ENCODE measurements around the gene TMEM178B. TPM values are rescaled to one million over a fixed set of nuclear protein-coding genes. Genes with fewer than 3 reads are reported as not detected.

The TMEM178B gene
- total RNA-seq, 2 experiments from 2014 or later: 0.05 to 0.10 TPM

DNA sequence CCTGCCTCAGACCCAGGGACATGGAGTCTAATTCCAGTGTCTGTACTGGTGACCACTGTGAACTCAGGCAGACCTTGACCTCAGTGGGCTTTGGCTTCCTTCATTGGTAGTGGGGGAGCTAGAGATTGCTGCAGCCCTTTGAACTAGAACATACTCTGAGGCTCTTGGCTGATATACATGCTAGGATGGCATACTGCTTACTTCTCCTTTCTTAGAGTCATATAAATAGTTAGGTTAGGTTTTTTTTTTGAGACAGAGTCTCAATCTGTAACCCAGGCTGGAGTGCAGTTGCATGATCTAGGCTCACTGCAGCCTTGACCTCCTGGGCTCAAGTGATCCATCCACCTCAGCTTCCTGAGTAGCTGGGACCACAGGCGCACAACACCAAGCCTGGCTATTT lies 49.7 kb downstream of the TMEM178B start:
- Mint-ChIP-seq H3K36me3 (ENCODE audit: low read depth) (no peaks in the 10 kb centered on the region), H3K4me3 (no peak overlapping the region), H3K9me3 (ENCODE audit: insufficient read depth) (no peaks in the 10 kb centered on the region), H3K4me1 (ENCODE audit: low read depth) (no peaks in the 10 kb centered on the region), H3K27ac (no peak overlapping the region), H3K27me3 (ENCODE audit: low read depth) (peaks cover 17% of the 10 kb centered on the region)
- CTCF ChIA-PET: no interaction called here
- POLR2A ChIA-PET: no interaction called here
- no peak for DNase-seq
- no peak for ATAC-seq

DNA sequence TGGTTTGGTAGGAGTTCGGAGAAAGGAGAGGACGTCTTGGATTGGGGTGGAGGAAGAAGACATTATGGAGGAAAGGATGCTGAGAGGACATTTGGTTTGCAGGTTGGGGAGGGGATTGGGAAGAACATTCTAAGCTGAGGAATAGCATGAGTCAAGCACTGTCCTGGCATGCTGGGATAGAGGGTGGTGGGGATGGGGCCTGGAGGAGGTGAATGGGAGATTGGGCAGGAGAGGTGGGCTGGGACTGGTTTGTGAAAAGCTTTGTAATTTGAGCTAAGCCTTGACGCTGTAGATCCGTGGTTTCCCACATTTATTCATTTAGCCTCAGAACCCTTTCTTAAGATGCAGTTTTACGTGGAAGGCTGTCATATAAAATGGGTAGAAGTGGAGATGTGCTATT lies 52.2 kb downstream of the TMEM178B start:
- POLR2A ChIA-PET: no interaction called here
- no peaks in the 10 kb centered on the region for H3K9me3 Mint-ChIP-seq (ENCODE audit: insufficient read depth)
- no peaks in the 10 kb centered on the region for H3K4me1 Mint-ChIP-seq (ENCODE audit: low read depth)
- no peak overlapping the region for H3K27ac Mint-ChIP-seq
- CTCF ChIA-PET: no interaction called here
- H3K4me3 Mint-ChIP-seq: no peak overlapping the region
- H3K27me3 Mint-ChIP-seq (ENCODE audit: low read depth): peaks cover 18% of the 10 kb centered on the region
- ATAC-seq (no peak), DNase-seq (no peak)
- no peaks in the 10 kb centered on the region for H3K36me3 Mint-ChIP-seq (ENCODE audit: low read depth)

DNA sequence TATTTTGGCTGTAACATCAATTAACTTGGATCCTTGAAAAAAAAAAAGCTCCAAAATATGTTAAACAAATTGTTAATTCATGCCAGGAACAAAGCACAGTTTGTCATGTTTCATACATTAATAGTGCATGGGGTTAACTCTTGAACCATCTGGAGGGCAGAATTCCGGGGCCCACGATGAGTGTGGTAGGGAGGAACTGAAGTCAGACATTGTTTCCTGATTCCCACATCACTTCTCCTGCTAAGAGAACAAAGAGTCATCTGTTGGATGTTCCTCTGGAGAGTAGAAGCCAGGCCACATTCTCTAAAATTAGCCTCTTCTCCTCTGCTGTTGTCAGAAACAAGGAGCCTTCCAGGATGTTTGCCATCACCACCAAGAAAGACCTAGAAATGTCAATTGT lies 54.6 kb downstream of the TMEM178B start:
- H3K36me3 Mint-ChIP-seq (ENCODE audit: low read depth): no peaks in the 10 kb centered on the region
- DNase-seq (no peak), ATAC-seq (no peak)
- H3K9me3 Mint-ChIP-seq (ENCODE audit: insufficient read depth): peaks cover 4% of the 10 kb centered on the region
- CTCF ChIA-PET: no interaction called here
- no peak overlapping the region for H3K27ac Mint-ChIP-seq
- H3K27me3 Mint-ChIP-seq (ENCODE audit: low read depth): peaks cover 13% of the 10 kb centered on the region
- POLR2A ChIA-PET: no interaction called here
- H3K4me3 Mint-ChIP-seq: no peak overlapping the region
- H3K4me1 Mint-ChIP-seq (ENCODE audit: low read depth): no peaks in the 10 kb centered on the region

DNA sequence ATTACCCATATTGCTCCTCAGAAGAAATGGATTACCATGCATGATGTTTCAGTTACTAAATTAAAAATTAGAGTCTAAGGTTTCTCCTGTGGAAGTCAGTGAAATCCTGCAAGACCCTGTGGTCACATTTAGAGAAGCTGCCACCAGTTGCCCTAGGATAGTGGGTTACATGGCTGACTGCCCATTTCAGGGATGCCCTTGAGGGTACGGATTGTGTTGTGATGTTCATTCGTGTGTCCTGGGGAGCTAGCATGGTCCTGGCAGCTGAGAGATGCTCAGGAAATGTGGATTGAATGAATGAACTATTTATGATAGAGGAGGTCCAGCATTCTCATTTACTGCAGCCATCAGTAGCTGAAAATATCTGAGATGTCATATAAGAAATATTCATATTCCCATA lies 55.1 kb downstream of the TMEM178B start:
- CTCF ChIA-PET: no interaction called here
- DNase-seq (no peak), ATAC-seq (no peak)
- peaks cover 4% of the 10 kb centered on the region for H3K9me3 Mint-ChIP-seq (ENCODE audit: insufficient read depth)
- no peaks in the 10 kb centered on the region for H3K36me3 Mint-ChIP-seq (ENCODE audit: low read depth)
- no peak overlapping the region for H3K27ac Mint-ChIP-seq
- no peaks in the 10 kb centered on the region for H3K4me1 Mint-ChIP-seq (ENCODE audit: low read depth)
- POLR2A ChIA-PET: no interaction called here
- H3K4me3 Mint-ChIP-seq: no peak overlapping the region
- peaks cover 13% of the 10 kb centered on the region for H3K27me3 Mint-ChIP-seq (ENCODE audit: low read depth)

DNA sequence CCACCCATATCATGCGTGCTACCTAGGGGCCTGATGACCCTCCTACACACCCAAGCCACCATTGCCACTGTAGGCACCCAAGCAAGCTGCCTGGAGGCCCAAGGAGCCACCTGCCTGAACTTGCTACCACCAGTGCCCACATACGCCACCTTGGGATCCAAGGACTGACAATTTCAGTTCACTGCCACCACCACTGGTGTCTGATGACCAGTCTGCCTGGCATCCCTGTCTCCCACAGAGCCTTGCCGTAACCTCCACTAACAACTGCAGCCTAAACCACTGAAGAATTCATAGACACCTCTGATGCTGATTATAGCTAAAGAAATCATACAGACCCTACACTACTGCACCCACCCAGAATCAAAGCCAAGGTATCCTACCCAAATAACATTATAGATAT lies 58.8 kb downstream of the TMEM178B start:
- Mint-ChIP-seq H3K36me3 (ENCODE audit: low read depth) (no peaks in the 10 kb centered on the region), H3K4me1 (ENCODE audit: low read depth) (no peaks in the 10 kb centered on the region), H3K27me3 (ENCODE audit: low read depth) (peaks cover 10% of the 10 kb centered on the region), H3K4me3 (no peak overlapping the region), H3K27ac (no peak overlapping the region), H3K9me3 (ENCODE audit: insufficient read depth) (peaks cover 4% of the 10 kb centered on the region)
- ATAC-seq: no peak
- ChIA-PET POLR2A (no interaction called here), CTCF (no interaction called here)
- no peak for DNase-seq

DNA sequence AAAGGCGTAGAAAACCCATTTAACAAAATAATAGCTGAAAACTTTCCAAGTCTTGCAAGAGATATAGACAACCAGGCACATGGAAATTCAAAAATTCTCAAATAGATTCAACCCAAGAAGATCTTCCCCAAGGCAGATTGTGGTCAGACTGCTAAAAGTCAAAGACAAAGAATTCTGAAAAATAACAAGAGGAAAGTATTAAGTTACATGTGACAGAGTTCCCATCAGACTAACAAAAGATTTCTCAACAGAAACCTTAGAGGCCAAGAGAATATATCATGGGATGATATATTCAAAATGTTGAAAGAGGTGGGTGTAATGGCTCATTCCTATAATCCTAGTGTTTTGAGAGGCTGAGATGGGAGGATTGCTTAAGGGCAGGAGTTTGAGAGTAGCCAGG lies 59.8 kb downstream of the TMEM178B start:
- Mint-ChIP-seq H3K9me3 (ENCODE audit: insufficient read depth) (peaks cover 4% of the 10 kb centered on the region), H3K36me3 (ENCODE audit: low read depth) (no peaks in the 10 kb centered on the region)

DNA sequence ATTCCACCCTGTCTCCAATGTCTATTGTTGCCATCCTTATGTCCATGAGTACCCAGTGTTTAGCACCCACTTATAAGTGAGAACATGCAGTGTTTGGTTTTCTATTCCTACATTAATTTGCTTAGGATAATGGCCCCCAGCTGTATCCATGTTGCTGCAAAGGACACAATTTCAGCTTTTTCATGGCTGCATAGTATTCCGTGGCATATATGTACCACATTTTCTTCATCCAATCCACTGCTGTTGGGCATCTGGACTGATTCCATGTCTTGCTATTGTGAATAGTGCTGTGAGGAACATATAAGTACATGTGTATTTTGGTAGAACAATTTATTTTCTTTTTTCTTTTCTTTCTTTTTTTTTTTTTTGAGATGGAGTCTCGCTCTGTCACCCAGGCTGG lies 68.2 kb downstream of the TMEM178B start:
- no peaks in the 10 kb centered on the region for H3K27me3 Mint-ChIP-seq (ENCODE audit: low read depth)
- no peaks in the 10 kb centered on the region for H3K4me1 Mint-ChIP-seq (ENCODE audit: low read depth)
- CTCF ChIA-PET: no interaction called here
- no peaks in the 10 kb centered on the region for H3K36me3 Mint-ChIP-seq (ENCODE audit: low read depth)
- no peaks in the 10 kb centered on the region for H3K9me3 Mint-ChIP-seq (ENCODE audit: insufficient read depth)
- DNase-seq (no peak), ATAC-seq (no peak)
- no peak overlapping the region for H3K4me3 Mint-ChIP-seq
- POLR2A ChIA-PET: no interaction called here
- no peak overlapping the region for H3K27ac Mint-ChIP-seq

More for the DNA sequence above, 59.8 kb downstream of the TMEM178B start:
- Mint-ChIP-seq H3K27me3 (ENCODE audit: low read depth) (peaks cover 10% of the 10 kb centered on the region), H3K4me1 (ENCODE audit: low read depth) (no peaks in the 10 kb centered on the region), H3K4me3 (no peak overlapping the region), H3K27ac (no peak overlapping the region)
- DNase-seq (no peak), ATAC-seq (no peak)
- CTCF ChIA-PET: no interaction called here
- POLR2A ChIA-PET: no interaction called here

DNA sequence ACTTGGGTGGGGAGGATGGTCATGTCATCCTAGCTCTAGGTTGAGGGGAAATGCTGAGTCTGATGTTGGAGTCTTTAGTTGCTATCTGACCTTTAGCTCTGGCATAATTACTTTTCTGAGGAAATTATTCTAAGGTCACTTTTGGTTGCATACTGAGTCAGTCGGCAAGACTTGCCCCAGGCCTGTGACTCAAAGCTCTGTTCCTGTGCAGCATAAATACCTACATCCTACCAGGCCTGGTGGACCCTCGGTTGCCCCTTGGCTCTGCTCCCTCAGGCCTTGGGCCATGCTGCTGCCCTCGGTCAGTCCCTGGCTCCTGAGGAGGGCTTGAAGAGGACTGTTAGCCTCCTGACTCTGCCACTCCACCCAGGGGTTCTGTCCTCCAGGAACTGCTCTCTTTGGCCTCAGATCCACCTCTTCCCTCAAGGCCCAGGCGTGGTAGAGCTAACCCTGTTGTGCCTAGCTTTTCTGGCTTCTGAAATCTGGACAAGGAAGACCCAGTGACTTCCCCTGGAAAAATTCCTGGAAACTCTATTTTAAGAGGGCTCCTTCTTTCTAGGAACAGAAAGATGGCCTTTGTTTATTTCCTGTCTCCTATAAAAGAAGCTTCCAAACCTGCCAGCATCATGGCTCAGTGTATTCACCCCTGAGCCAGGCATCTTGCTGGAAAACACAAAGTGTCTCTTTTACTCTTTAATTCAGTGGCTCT lies 71.2 kb downstream of the TMEM178B start:
- ATAC-seq (no peak), DNase-seq (no peak)
- no peaks in the 10 kb centered on the region for H3K9me3 Mint-ChIP-seq (ENCODE audit: insufficient read depth)
- H3K4me1 Mint-ChIP-seq (ENCODE audit: low read depth): no peaks in the 10 kb centered on the region
- H3K27me3 Mint-ChIP-seq (ENCODE audit: low read depth): no peaks in the 10 kb centered on the region
- no peak overlapping the region for H3K27ac Mint-ChIP-seq
- ChIA-PET POLR2A (no interaction called here), CTCF (no interaction called here)
- no peaks in the 10 kb centered on the region for H3K36me3 Mint-ChIP-seq (ENCODE audit: low read depth)
- no peak overlapping the region for H3K4me3 Mint-ChIP-seq

DNA sequence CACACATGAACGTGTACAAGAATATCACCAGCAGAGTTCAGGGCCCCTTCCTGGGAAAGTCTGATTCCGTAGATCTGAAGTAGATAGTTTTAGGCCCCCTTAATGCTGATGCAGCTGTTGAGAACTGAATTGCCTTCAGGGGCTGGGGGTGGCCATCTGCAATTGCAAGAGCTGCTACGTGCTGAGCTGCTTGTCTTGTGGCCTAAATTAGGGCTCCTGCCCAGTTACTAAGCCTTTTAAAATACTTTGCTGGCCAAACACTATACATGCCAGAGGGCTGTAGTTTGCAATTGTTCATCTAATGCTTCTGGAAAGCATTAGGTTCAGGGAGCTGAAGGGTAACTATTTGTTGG lies 71.7 kb downstream of the TMEM178B start:
- ChIA-PET POLR2A (no interaction called here), CTCF (no interaction called here)
- H3K36me3 Mint-ChIP-seq (ENCODE audit: low read depth): no peaks in the 10 kb centered on the region
- H3K9me3 Mint-ChIP-seq (ENCODE audit: insufficient read depth): no peaks in the 10 kb centered on the region
- H3K27ac Mint-ChIP-seq: no peak overlapping the region
- no peaks in the 10 kb centered on the region for H3K4me1 Mint-ChIP-seq (ENCODE audit: low read depth)
- ATAC-seq: no peak
- no peaks in the 10 kb centered on the region for H3K27me3 Mint-ChIP-seq (ENCODE audit: low read depth)
- no peak for DNase-seq
- H3K4me3 Mint-ChIP-seq: no peak overlapping the region

DNA sequence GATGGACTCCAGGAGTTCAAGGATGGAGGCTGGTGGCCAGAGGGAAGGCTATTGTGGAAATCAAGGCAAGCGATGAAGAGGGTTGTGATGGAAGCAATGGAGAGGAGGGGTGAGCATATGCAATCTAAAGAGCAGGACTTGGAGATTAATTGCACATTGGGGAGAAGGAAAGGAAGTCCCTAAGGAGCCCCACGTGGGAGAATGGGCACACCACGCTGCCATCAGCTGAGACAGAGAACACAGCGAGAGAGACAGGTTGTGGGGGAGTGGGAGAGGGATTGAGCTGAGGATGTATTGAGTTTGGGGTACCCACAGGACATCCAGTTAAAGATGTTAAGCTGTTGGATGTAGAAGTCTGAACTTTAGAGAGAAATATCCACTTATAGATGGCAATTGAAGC lies 73.6 kb downstream of the TMEM178B start:
- Mint-ChIP-seq H3K4me3 (no peak overlapping the region), H3K36me3 (ENCODE audit: low read depth) (no peaks in the 10 kb centered on the region), H3K27ac (no peak overlapping the region), H3K4me1 (ENCODE audit: low read depth) (no peaks in the 10 kb centered on the region), H3K27me3 (ENCODE audit: low read depth) (no peaks in the 10 kb centered on the region), H3K9me3 (ENCODE audit: insufficient read depth) (no peaks in the 10 kb centered on the region)
- POLR2A ChIA-PET: no interaction called here
- DNase-seq (no peak), ATAC-seq (no peak)
- CTCF ChIA-PET: no interaction called here

DNA sequence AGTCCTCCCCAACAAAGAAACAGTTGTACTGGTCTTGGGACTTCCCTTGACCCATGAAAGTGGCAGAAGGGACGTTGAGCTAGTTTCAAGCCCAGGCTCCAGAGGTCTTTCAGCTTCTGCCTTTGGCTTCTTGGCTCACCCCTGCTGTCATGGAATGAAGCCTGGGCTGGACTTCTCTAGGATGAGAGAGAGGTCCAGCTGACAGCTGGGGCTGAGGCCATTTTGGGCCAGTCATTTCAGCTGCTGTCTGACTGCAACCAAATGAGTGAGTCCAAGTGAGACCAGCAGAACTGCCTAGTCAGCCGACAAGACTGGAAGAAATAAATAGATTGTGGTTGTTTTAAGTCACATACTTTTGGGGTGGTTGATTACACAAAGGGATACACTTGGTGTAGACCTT lies 76.6 kb downstream of the TMEM178B start:
- ChIA-PET CTCF (no interaction called here), POLR2A (no interaction called here)
- no peak for ATAC-seq
- DNase-seq: no peak
- Mint-ChIP-seq H3K27ac (no peak overlapping the region), H3K4me3 (no peak overlapping the region), H3K27me3 (ENCODE audit: low read depth) (no peaks in the 10 kb centered on the region), H3K9me3 (ENCODE audit: insufficient read depth) (no peaks in the 10 kb centered on the region), H3K36me3 (ENCODE audit: low read depth) (no peaks in the 10 kb centered on the region), H3K4me1 (ENCODE audit: low read depth) (no peaks in the 10 kb centered on the region)

DNA sequence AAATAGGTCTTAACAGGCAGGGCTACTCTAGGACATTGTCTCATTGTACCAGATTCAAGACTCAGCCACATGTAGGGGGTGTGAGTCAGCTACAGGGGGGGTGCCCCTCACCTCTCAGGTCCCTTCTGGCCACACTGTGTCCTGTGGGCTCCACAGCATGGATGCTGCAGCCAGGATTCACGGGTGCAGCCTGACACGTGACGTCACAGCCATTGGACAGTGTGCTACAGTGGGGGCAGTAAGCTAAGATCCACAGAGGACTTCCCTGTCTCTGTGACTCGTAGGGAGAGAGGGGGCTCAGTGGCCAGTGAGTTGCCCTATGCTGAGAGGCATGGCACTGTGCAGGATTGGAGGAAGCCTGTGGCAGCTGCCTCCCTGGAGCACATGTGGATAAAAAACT lies 77.9 kb downstream of the TMEM178B start:
- no peak for DNase-seq
- no peak overlapping the region for H3K27ac Mint-ChIP-seq
- POLR2A ChIA-PET: no interaction called here
- no peaks in the 10 kb centered on the region for H3K4me1 Mint-ChIP-seq (ENCODE audit: low read depth)
- no peaks in the 10 kb centered on the region for H3K36me3 Mint-ChIP-seq (ENCODE audit: low read depth)
- CTCF ChIA-PET: no interaction called here
- no peak for ATAC-seq
- H3K27me3 Mint-ChIP-seq (ENCODE audit: low read depth): no peaks in the 10 kb centered on the region
- H3K4me3 Mint-ChIP-seq: no peak overlapping the region
- no peaks in the 10 kb centered on the region for H3K9me3 Mint-ChIP-seq (ENCODE audit: insufficient read depth)

DNA sequence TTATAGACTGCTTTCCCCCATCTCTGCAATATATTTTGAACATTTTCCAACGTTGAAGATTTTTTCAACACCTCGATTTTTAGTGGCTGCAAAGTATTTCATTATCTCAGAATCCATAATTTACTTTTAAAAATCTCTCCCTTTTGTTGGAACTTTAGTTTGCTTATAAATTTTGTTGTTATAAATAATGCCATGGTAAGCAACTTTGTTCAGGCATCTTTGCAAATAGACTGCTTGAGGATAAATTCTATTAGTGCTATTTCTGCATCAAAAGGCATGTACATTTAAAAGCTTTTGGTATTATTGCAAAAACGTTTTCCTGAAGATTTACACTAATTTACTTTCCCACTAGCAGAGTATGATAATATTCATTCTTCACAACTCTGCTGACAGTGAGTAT lies 79.4 kb downstream of the TMEM178B start:
- CTCF ChIA-PET: no interaction called here
- POLR2A ChIA-PET: no interaction called here

More for the DNA sequence above, 79.4 kb downstream of the TMEM178B start:
- no peaks in the 10 kb centered on the region for H3K9me3 Mint-ChIP-seq (ENCODE audit: insufficient read depth)
- no peaks in the 10 kb centered on the region for H3K27me3 Mint-ChIP-seq (ENCODE audit: low read depth)
- no peak for DNase-seq
- no peak overlapping the region for H3K27ac Mint-ChIP-seq
- no peak overlapping the region for H3K4me3 Mint-ChIP-seq
- no peak for ATAC-seq
- no peaks in the 10 kb centered on the region for H3K4me1 Mint-ChIP-seq (ENCODE audit: low read depth)
- no peaks in the 10 kb centered on the region for H3K36me3 Mint-ChIP-seq (ENCODE audit: low read depth)
